IMR-90 (cell line): ENCODE measurements around the gene TGFB3. TPM values are rescaled to one million over a fixed set of nuclear protein-coding genes. Genes with fewer than 3 reads are reported as not detected.

Source experiments
- ATAC-seq: fragments of 200-7000 bp; cut with Tn5 transposase; 2 replicates; pipeline ENCODE4 v1.9.1; 2020; ENCODE audit warnings: low read depth, mild to moderate bottlenecking, moderate library complexity
- BruUV-seq: library from RNA; stranded (reverse); fragments of 400-500 nt; replicated peaks from 2 replicates; lab custom pipeline; 2021; lab: Mats Ljungman, UMichigan
- CTCF ChIA-PET: fragments of 300-600 bp; formaldehyde crosslinking; extraction: SDS; loops from one replicate; lab custom pipeline; 2021; ENCODE audit warnings: antibody characterized with exemption; lab: Yijun Ruan, JAX
- POLR2A ChIA-PET: fragments of 300-600 bp; sonication (Branson Sonifier 250); formaldehyde crosslinking; loops from one replicate; lab custom pipeline; 2022; ENCODE audit warnings: antibody characterized with exemption; ENCODE audit not compliant: unreplicated experiment; lab: Charles Lee
- DNase-seq: peaks from one replicate; pipeline ENCODE4 v3.0.0; 2013
- H2AFZ ChIP-seq: replicated peaks from 2 replicates; pipeline ENCODE3; 2013; ENCODE audit warnings: low read length, mild to moderate bottlenecking; ENCODE audit not compliant: poor library complexity
- H2AK5ac ChIP-seq: 2 replicates; pipeline ENCODE4 v1.6.1; 2013; ENCODE audit warnings: low read depth, low read length, inconsistent platforms
- H2AK9ac ChIP-seq: replicated peaks from 2 replicates; pipeline ENCODE3; 2013; ENCODE audit warnings: mild to moderate bottlenecking, low read depth, low read length, moderate library complexity; ENCODE audit not compliant: poor library complexity
- H2BK120ac ChIP-seq: 2 replicates; pipeline ENCODE4 v1.6.1; 2013; ENCODE audit warnings: low read depth, low read length, inconsistent platforms
- H2BK15ac ChIP-seq: 3 replicates; pipeline ENCODE4 v1.6.1; 2013; ENCODE audit warnings: low read depth, low read length, inconsistent platforms
- H2BK20ac ChIP-seq: 2 replicates; pipeline ENCODE4 v1.6.1; 2013; ENCODE audit warnings: low read depth, mild to moderate bottlenecking, inconsistent platforms, low read length, moderate library complexity
- H2BK5ac ChIP-seq: 2 replicates; pipeline ENCODE4 v1.6.1; 2013; ENCODE audit warnings: mild to moderate bottlenecking, low read depth, low read length, inconsistent platforms; ENCODE audit not compliant: poor library complexity, severe bottlenecking
- H3K14ac ChIP-seq: replicated peaks from 2 replicates; pipeline ENCODE4 v1.6.1; 2013; ENCODE audit warnings: low read depth, low read length, inconsistent platforms
- H3K18ac ChIP-seq: 2 replicates; pipeline ENCODE4 v1.6.1; 2013; ENCODE audit warnings: low read depth, low read length, control low read depth
- H3K23ac ChIP-seq: 2 replicates; pipeline ENCODE4 v1.6.1; 2013; ENCODE audit warnings: low read depth, low read length, inconsistent platforms
- H3K27ac ChIP-seq: 2 replicates; pipeline ENCODE4 v1.5.1; 2013; ENCODE audit warnings: mild to moderate bottlenecking, control low read depth, low read length; ENCODE audit not compliant: insufficient read depth
- H3K27me3 ChIP-seq: 2 replicates; pipeline ENCODE4 v1.6.1; 2013; ENCODE audit warnings: low read length; ENCODE audit not compliant: control insufficient read depth, insufficient read depth
- H3K36me3 ChIP-seq: 2 replicates; pipeline ENCODE4 v1.6.1; 2013; ENCODE audit warnings: low read length, mixed read lengths; ENCODE audit not compliant: control insufficient read depth, insufficient read depth
- H3K4ac ChIP-seq: 2 replicates; pipeline ENCODE4 v1.6.1; 2013; ENCODE audit warnings: low read depth, low read length, inconsistent platforms
- H3K4me1 ChIP-seq: 2 replicates; pipeline ENCODE4 v1.6.1; 2013; ENCODE audit warnings: low read length, mixed read lengths; ENCODE audit not compliant: control insufficient read depth, insufficient read depth
- H3K4me2 ChIP-seq: 2 replicates; pipeline ENCODE4 v1.6.1; 2013; ENCODE audit warnings: low read depth, mild to moderate bottlenecking, control low read depth, low read length, moderate library complexity
- H3K4me3 ChIP-seq: 2 replicates; pipeline ENCODE4 v1.5.1; 2013; ENCODE audit warnings: low read depth, mild to moderate bottlenecking, control low read depth, low read length, moderate library complexity; ENCODE audit not compliant: insufficient read depth
- H3K56ac ChIP-seq: 2 replicates; pipeline ENCODE4 v1.6.1; 2013; ENCODE audit warnings: low read length, inconsistent platforms; ENCODE audit not compliant: insufficient read depth; ENCODE audit errors: extremely low read depth
- H3K79me1 ChIP-seq, 2 experiments: 2 replicates each; pipeline ENCODE4 v1.6.1; 2013; ENCODE audit warnings: low read length in 2 of 2, inconsistent platforms in 1 of 2, low read depth in 1 of 2
- H3K9ac ChIP-seq: 2 replicates; pipeline ENCODE4 v1.6.1; 2013; ENCODE audit warnings: low read depth, low read length, control low read depth
- H3K9me1 ChIP-seq: 2 replicates; pipeline ENCODE4 v1.6.1; 2013; ENCODE audit warnings: low read length, inconsistent platforms; ENCODE audit not compliant: insufficient read depth
- H3K9me3 ChIP-seq: 2 replicates; pipeline ENCODE4 v1.6.1; 2013; ENCODE audit warnings: low read length; ENCODE audit not compliant: control insufficient read depth, insufficient read depth
- H4K20me1 ChIP-seq: 2 replicates; pipeline ENCODE4 v1.6.1; 2013; ENCODE audit warnings: low read length, inconsistent platforms; ENCODE audit not compliant: insufficient read depth
- H4K5ac ChIP-seq: 2 replicates; pipeline ENCODE4 v1.6.1; 2013; ENCODE audit warnings: mild to moderate bottlenecking, low read depth, low read length, control low read depth
- H4K8ac ChIP-seq, 2 experiments: 2 replicates each; pipeline ENCODE4 v1.6.1; 2013; ENCODE audit warnings: low read depth in 2 of 2, low read length in 2 of 2, control low read depth in 1 of 2, inconsistent platforms in 1 of 2
- H4K91ac ChIP-seq: 2 replicates; pipeline ENCODE4 v1.6.1; 2013; ENCODE audit warnings: low read depth, low read length, inconsistent platforms; ENCODE audit not compliant: insufficient read depth
- BHLHE40 ChIP-seq: fragments of 150-350 bp; IDR thresholded peaks from 2 replicates; pipeline ENCODE4 v1.6.1; 2016; ENCODE audit warnings: mild to moderate bottlenecking, low read depth, low read length
- CEBPB ChIP-seq: IDR thresholded peaks from 2 replicates; pipeline ENCODE4 v1.6.1; 2012; ENCODE audit warnings: low read depth, low read length, improper control_type of control experiment
- CHD1 ChIP-seq: IDR thresholded peaks from 2 replicates; pipeline ENCODE4 v1.6.1; 2012; ENCODE audit warnings: low read depth, low read length, improper control_type of control experiment
- MAFK ChIP-seq: IDR thresholded peaks from 2 replicates; pipeline ENCODE4 v1.6.1; 2012; ENCODE audit warnings: low read depth, low read length, improper control_type of control experiment
- WGBS, 2 experiments: methylation state at CpG; one replicate each; pipeline versions ENCODE4 v1.1.5 to v1.1.7; 2013; ENCODE audit warnings: missing lambda C conversion rate in 2 of 2; ENCODE audit not compliant: insufficient read length in 1 of 2; ENCODE audit errors: extremely low coverage in 2 of 2; 5-methylcytosine and 5-hydroxymethylcytosine counted together
- dilution Hi-C: fragments of 300-500 bp; cut with HindIII; formaldehyde crosslinking; loops from one replicate; pipeline ENCODE4 v1.14.3; 2018; ENCODE audit warnings: low sequenced_read_pairs; ENCODE audit not compliant: unreplicated experiment
- in situ Hi-C: fragments of 300-500 bp; cut with MboI; formaldehyde crosslinking; loops from 3 replicates; pipeline ENCODE4 v1.14.3; 2019; ENCODE audit warnings: low sequenced_read_pairs, inconsistent platforms, mixed read lengths
- intact Hi-C: fragments of 100-400 bp; cut with micrococcal nuclease; formaldehyde crosslinking; loops from 2 replicates; pipeline ENCODE4 v1.10.0; 2022
- polyA plus RNA-seq, 3 experiments: library from polyadenylated mRNA; depleted of rRNA; stranded (reverse); fragments of >200 nt; gene quantifications; 2 replicates each; pipeline ENCODE4 v1.2.3, GENCODE V29; 2012; ENCODE audit warnings: low replicate concordance in 1 of 3
- total RNA-seq: library from RNA; depleted of rRNA; stranded (reverse); fragments of >200 nt; gene quantifications from 2 replicates; pipeline ENCODE4 v1.2.3, GENCODE V29; 2012

The TGFB3 gene
- total and polyA plus RNA-seq, 2 of the 4 experiments (the other 2 are of a cell fraction): 2.2 to 4.3 TPM

GRCh38 chr14:75995372-75996041, 13.7 kb upstream of the TGFB3 start:
- peak overlapping the region; percentile 44 for H4K5ac ChIP-seq
- H3K9ac ChIP-seq: peak overlapping the region; percentile 79
- H2BK15ac ChIP-seq: peak overlapping the region; percentile 21; the same call in 2 of the 3 replicates
- peak overlapping the region; percentile 94 for H3K56ac ChIP-seq
- peak overlapping the region; percentile 88 for H2BK120ac ChIP-seq
- H2AFZ ChIP-seq: peak overlapping the region; percentile 76
- peak overlapping the region; percentile 85 for H3K4me2 ChIP-seq
- peak overlapping the region; percentile 82 for H3K18ac ChIP-seq
- H3K14ac ChIP-seq: peak overlapping the region; percentile 93
- H4K8ac ChIP-seq: peak overlapping the region; percentile 90 to 91
- peak overlapping the region; percentile 61 for H2AK9ac ChIP-seq
- 2% methylated on average over 5 of the region's 17 CpGs; no CpG with 5 or more reads in 1 of the 2 experiments for WGBS, 2 experiments
- peak overlapping the region; percentile 94 for H3K4ac ChIP-seq
- dilution Hi-C loops (no loop called here), in situ Hi-C loops (loop anchor here (25.0 kb wide), 1 partner anchor 1067 kb away; no protein-coding TSS in a partner anchor), intact Hi-C loops (loop anchor here (1.0 kb wide), 1 partner anchor 17 kb away; no protein-coding TSS in a partner anchor)
- no peaks in the 10 kb centered on the region; the same call in 1 of the 2 replicates for H4K20me1 ChIP-seq
- H3K27ac ChIP-seq: peak overlapping the region; percentile 93
- POLR2A ChIA-PET: interaction anchor here (1.3 kb wide), 1 partner anchor 13 kb away, joined by 8 read pairs; no protein-coding TSS in a partner anchor
- H2BK20ac ChIP-seq: peak overlapping the region; percentile 90
- peak overlapping the region; percentile 72 for H2BK5ac ChIP-seq
- peak overlapping the region; percentile 86; the same call in 1 of the 2 replicates for H2AK5ac ChIP-seq
- DNase-seq (peak; percentile 95), ATAC-seq (peak; percentile 87)
- CTCF ChIA-PET: interaction anchor here (1.0 to 2.3 kb wide), 4 partner anchors 13 to 284 kb away, joined by 3 to 7 read pairs (median 5); partner anchors contain the start of gene TGFB3
- peaks cover 23% of the 10 kb centered on the region for H3K36me3 ChIP-seq
- peaks cover 11% of the 10 kb centered on the region for H3K4me1 ChIP-seq
- H4K91ac ChIP-seq: peak overlapping the region; percentile 97
- peaks cover 8 to 10% of the 10 kb centered on the region in 2 experiments; a peak in 2 of 4 replicates for H3K79me1 ChIP-seq
- H3K23ac ChIP-seq: peak overlapping the region; percentile 92
- H3K27me3 ChIP-seq: no peaks in the 10 kb centered on the region
- no peaks in the 10 kb centered on the region for H3K9me3 ChIP-seq
- BruUV-seq: no TSS peak
- peak; percentile 75 for TF ChIP-seq BHLHE40
- TF ChIP-seq CEBPB: peak; percentile 39; the same call in 1 of the 2 replicates
- no peak for TF ChIP-seq CHD1
- peak; percentile 47 for TF ChIP-seq MAFK
- peak overlapping the region; percentile 3; the same call in 1 of the 2 replicates for H3K4me3 ChIP-seq
- H3K9me1 ChIP-seq: peaks cover 8% of the 10 kb centered on the region
